ENCODE data around the gene IL12A. TPM values are rescaled to one million over a fixed set of nuclear protein-coding genes. Genes with fewer than 3 reads are reported as not detected.

The IL12A gene
- total and polyA plus RNA-seq, 10 of the 15 experiments (the other 5 are each of a cell fraction or from before 2014, with no cell fraction given) = 0.50 to 10.9 (median 3.5) TPM

- TF ChIP-seq ZNF274 (IDR thresholded peaks at IDR 0.05; ENCODE audit: insufficient read depth, insufficient read length) (no peak), ZNF207 (IDR thresholded peaks at IDR 0.05; ENCODE audit: borderline replicate concordance) (no peak; the same call in 1 of the 2 replicates), KLF5 (IDR thresholded peaks at IDR 0.05; ENCODE audit: partially characterized antibody) (no peak), ATF3 (IDR thresholded peaks at IDR 0.05; ENCODE audit: borderline replicate concordance, extremely low read depth, low read depth, low read length) (no peak), CBX5 (IDR thresholded peaks at IDR 0.05; ENCODE audit: low read depth) (peak; percentile 47; the same call in 1 of the 2 replicates), JUND (IDR thresholded peaks at IDR 0.05; ENCODE audit: low read depth, low read length) (no peak), POLR2A (IDR thresholded peaks at IDR 0.05; ENCODE audit: low read depth, low read length) (peak; percentile 70), RBBP5 (conservative IDR thresholded peaks at IDR 0.05) (0 out of 2 replicates have a peak, but pooled peaks have one; percentile 70), EGR1 (IDR thresholded peaks at IDR 0.05; ENCODE audit: borderline replicate concordance in 1 of 2, low read depth in 2 of 2, low read length in 2 of 2) (peak in 1 of 2 experiments; percentile 67; a peak in 1 of 3 replicates), NFYA (IDR thresholded peaks at IDR 0.05; ENCODE audit: borderline replicate concordance, low read depth, low read length) (no peak), POLR2AphosphoS5 (IDR thresholded peaks at IDR 0.05; ENCODE audit: low read length) (no peak), YY1 (IDR thresholded peaks at IDR 0.05; ENCODE audit: low read depth, low read length) (peak; percentile 68; the same call in 1 of the 2 replicates), PAX5 (IDR thresholded peaks at IDR 0.05; ENCODE audit: borderline replicate concordance, low read depth, low read length) (0 out of 2 replicates have a peak, but pooled peaks have one; percentile 7), TAF1 (IDR thresholded peaks at IDR 0.05; ENCODE audit: borderline replicate concordance, low read depth, low read length) (no peak), ETV6 (conservative IDR thresholded peaks at IDR 0.05 in 1 of 2, IDR thresholded peaks at IDR 0.05 in 1 of 2; ENCODE audit: borderline replicate concordance in 1 of 2, low read depth in 1 of 2) (0 out of 4 replicates have a peak, but pooled peaks of 1 of the 2 experiments have one; percentile 26), ZNF592 (IDR thresholded peaks at IDR 0.05) (no peak), SMC3 (IDR thresholded peaks at IDR 0.05; ENCODE audit: borderline replicate concordance, low read length) (peak; percentile 33; the same call in 1 of the 2 replicates), SRF (IDR thresholded peaks at IDR 0.05; ENCODE audit: low read depth in 2 of 2, low read length in 2 of 2) (0 out of 4 replicates have a peak, but pooled peaks of 1 of the 2 experiments have one; percentile 59), BMI1 (IDR thresholded peaks at IDR 0.05; ENCODE audit: borderline replicate concordance) (no peak), NFIC (IDR thresholded peaks at IDR 0.05; ENCODE audit: low read depth, low read length) (0 out of 2 replicates have a peak, but pooled peaks have one; percentile 9), ESRRA (IDR thresholded peaks at IDR 0.05; ENCODE audit: low read length) (no peak), CTCF (IDR thresholded peaks at IDR 0.05 in 2 of 3, conservative IDR thresholded peaks at IDR 0.05 in 1 of 3; ENCODE audit: control insufficient read depth in 2 of 3, extremely low read depth in 1 of 3, insufficient read depth in 1 of 3, low read depth in 3 of 3, low read length in 3 of 3) (peak; percentile 90 to 96 (median 96))
- TF ChIP-seq, protein P1, sequence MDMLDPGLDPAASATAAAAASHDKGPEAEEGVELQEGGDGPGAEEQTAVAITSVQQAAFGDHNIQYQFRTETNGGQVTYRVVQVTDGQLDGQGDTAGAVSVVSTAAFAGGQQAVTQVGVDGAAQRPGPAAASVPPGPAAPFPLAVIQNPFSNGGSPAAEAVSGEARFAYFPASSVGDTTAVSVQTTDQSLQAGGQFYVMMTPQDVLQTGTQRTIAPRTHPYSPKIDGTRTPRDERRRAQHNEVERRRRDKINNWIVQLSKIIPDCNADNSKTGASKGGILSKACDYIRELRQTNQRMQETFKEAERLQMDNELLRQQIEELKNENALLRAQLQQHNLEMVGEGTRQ (IDR thresholded peaks at IDR 0.05; ENCODE audit: borderline replicate concordance, low read depth, low read length) = no peak
These were observed at the start of gene IL12A (continued) for GRCh38 chr3:159988617-159989271.
